ENCODE data around the gene TRABD2B.

GRCh38 chr1:47907177-47907528, 90.0 kb downstream of the TRABD2B start:
- TF ChIP-seq CTCF (conservative IDR thresholded peaks at IDR 0.05; ENCODE audit: low read depth, low read length) (no peak), EZH2 (IDR thresholded peaks at IDR 0.05; ENCODE audit: borderline replicate concordance, low read depth, low read length, poor library complexity, severe bottlenecking) (no peak)

All from A673 (cell line).